T-helper 1 cell treated with Interleukin-12 subunit alpha and Interleukin-12 subunit beta and Interleukin-4 antibody, amounts not matched to agents 30 μg/mL and 1 μg/mL, for 36 hours (primary cell): ENCODE measurements around the gene ASB13.

Source experiments
- H3K27ac Mint-ChIP-seq: one replicate; pipeline ENCODE4 v1.8.0; 2021; ENCODE audit warnings: mild to moderate bottlenecking, mixed read lengths
- H3K27me3 Mint-ChIP-seq: one replicate; pipeline ENCODE4 v1.8.0; 2021; ENCODE audit warnings: low read depth, mixed read lengths
- H3K36me3 Mint-ChIP-seq: one replicate; pipeline ENCODE4 v1.8.0; 2021; ENCODE audit warnings: low read depth, mixed read lengths
- H3K4me1 Mint-ChIP-seq: one replicate; pipeline ENCODE4 v1.8.0; 2021; ENCODE audit warnings: low read depth, mixed read lengths
- H3K4me3 Mint-ChIP-seq: one replicate; pipeline ENCODE4 v1.8.0; 2021; ENCODE audit warnings: mild to moderate bottlenecking, moderate library complexity, mixed read lengths
- H3K9me3 Mint-ChIP-seq: one replicate; pipeline ENCODE4 v1.8.0; 2021; ENCODE audit warnings: mixed read lengths

Gene ASB13

DNA sequence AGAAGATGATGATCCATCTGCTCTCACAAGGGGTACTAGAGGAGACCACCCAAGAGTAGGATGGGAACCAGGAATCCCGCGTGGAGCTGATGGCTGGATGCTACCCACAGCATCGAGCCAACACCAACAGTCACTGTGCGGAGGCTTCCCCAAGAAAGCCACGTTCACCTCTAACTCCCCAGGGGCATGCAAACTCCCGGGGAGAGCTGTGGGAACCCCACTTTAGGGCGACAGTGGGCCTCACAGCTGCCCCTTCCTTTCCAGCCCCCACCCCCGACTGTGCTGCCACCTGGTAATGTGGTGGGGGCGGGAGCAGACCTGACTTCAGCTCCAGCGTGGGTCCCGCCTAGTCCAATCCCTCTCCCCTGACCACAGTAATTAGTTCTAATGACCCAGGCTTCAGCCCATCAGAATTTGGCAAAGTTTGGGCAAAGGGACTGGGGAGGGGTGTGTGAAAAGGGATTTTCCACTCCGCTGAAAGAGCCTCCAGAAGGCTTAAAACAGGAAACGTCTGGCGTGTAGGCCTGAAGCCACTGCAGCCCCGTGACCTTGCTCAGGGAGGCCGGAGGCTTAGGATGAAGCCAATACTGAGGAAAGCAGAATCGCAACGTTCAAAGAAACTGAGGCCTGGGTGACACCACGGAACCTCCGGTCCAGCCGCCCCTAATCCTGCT, 20.3 kb downstream of the ASB13 start:
- no peaks in the 10 kb centered on the region for H3K9me3 Mint-ChIP-seq
- H3K4me1 Mint-ChIP-seq = no peaks in the 10 kb centered on the region
- H3K27ac Mint-ChIP-seq = no peak overlapping the region
- peaks cover 1% of the 10 kb centered on the region for H3K36me3 Mint-ChIP-seq
- H3K27me3 Mint-ChIP-seq = no peaks in the 10 kb centered on the region
- H3K4me3 Mint-ChIP-seq = no peak overlapping the region

DNA sequence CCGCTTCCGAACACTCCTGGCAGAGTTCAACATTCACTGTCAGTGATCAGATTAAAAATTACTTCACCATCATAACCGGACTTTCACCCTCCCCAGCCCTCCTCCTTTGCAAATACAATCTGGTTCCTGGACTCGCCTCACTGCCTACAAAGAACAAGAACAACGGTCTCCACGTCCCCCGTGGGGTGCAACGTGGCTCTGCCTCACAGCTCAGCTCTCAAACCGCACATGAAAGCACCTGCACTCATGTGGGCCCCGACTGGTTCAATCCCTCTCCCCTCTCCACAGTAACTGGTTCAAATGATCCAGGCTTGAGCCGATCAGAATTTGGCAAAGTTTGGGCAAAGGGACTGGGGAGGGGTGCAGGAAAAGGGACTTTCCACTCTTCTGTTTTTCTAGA, 21.0 kb downstream of the ASB13 start:
- Mint-ChIP-seq H3K27me3 (no peaks in the 10 kb centered on the region), H3K36me3 (peaks cover 1% of the 10 kb centered on the region), H3K4me1 (no peaks in the 10 kb centered on the region), H3K9me3 (no peaks in the 10 kb centered on the region), H3K4me3 (no peak overlapping the region), H3K27ac (no peak overlapping the region)

DNA sequence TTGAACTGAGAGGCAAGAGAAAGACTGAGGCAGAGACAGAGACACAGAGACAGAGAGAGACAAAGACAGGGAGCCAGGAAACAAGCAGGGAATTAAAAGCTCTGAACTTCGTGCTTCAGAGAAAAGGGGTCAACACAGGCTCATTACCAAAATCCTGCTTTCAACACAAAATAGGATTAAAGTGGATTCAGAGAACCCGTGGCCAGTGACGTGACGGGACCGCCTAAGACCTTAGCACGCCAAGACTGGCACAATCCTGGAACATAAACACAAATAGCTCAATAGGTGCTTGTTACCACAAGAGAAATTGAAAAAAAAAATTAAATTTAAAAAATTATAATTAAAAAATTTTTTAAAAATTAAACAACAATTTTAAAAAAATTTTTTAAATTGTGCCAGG, 21.5 kb downstream of the ASB13 start:
- H3K4me1 Mint-ChIP-seq = no peaks in the 10 kb centered on the region
- H3K27me3 Mint-ChIP-seq = no peaks in the 10 kb centered on the region
- H3K27ac Mint-ChIP-seq = no peak overlapping the region
- H3K9me3 Mint-ChIP-seq = no peaks in the 10 kb centered on the region
- H3K36me3 Mint-ChIP-seq = peaks cover 1% of the 10 kb centered on the region
- no peak overlapping the region for H3K4me3 Mint-ChIP-seq

DNA sequence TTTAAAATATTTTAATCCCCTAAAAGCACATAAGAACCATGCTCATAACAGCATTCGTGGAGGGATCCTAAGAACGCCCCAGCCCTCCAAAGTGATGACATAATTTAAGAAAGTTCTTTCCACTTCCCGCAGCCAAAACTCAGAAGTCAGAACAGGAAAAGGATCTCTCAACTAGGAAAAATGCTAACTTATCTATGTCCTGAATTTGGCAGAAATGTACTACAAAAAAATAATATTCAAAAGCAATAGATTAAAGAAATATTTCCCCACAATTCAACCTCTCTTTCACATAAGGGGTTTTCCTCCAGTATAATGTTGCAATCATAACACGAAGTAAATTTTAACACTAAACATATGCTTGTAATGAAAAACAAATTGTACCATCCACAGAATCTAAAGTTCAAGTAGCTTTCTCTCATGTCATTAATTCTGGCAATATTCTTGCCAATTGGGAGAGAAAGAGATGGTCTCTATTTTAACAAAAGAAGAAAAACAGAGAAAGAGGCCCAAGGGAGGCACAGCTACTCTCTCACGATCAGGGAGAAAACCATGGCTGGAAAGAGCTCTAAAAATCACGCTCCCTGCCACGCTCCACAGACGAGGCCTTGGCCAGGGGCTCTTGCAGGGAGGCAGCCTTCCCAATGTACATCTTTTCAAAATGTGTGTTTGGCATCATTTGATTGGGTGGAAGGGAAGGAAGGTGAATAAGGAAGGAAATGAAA, 22.9 kb downstream of the ASB13 start:
- H3K36me3 Mint-ChIP-seq = peaks cover 1% of the 10 kb centered on the region
- no peaks in the 10 kb centered on the region for H3K9me3 Mint-ChIP-seq
- H3K27ac Mint-ChIP-seq = no peak overlapping the region
- no peaks in the 10 kb centered on the region for H3K4me1 Mint-ChIP-seq
- H3K4me3 Mint-ChIP-seq = no peak overlapping the region
- no peaks in the 10 kb centered on the region for H3K27me3 Mint-ChIP-seq

DNA sequence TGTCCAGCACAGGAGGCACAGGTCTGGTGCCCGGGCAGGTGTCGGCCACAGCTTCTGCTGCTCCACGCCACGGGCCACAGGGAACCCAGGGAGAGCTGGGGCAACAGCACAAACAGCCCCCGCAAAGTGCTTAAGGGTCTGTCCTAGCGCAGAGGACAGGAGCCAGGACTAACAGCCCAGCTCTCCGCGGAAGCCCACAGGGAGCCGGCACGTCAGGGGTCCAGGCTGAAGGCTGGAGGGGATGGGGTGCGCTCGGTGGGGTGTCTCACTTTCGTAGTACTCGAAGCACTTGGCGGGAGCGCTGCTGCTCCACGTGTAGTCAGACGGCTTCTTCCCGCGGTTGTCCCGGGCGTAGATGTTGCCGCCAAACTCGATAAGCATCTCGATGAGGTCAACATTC, 24.9 kb downstream of the ASB13 start:
- Mint-ChIP-seq H3K36me3 (no peaks in the 10 kb centered on the region), H3K9me3 (no peaks in the 10 kb centered on the region), H3K27ac (no peak overlapping the region)

DNA sequence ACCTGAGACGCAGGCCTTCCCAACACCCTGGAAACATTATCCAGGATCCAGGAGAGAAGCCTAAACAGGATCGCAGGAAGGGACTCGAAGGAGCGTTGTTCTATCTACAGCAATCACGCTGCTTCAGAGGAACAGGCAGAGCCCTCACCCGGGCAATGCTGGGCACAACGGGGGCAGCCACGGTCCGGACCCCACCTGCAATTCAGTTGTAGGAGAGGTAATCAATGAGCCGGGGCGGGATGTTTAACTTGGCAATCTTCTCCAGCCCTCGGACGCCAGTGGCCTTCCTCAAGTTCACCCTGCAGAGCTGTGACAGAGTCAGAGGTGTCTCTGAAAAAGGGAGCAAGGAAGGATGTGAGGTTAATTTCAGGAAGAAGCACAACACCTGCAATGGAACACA, 25.9 kb downstream of the ASB13 start:
- no peaks in the 10 kb centered on the region for H3K27me3 Mint-ChIP-seq
- H3K36me3 Mint-ChIP-seq = no peaks in the 10 kb centered on the region
- no peaks in the 10 kb centered on the region for H3K4me1 Mint-ChIP-seq
- H3K4me3 Mint-ChIP-seq = no peak overlapping the region
- no peaks in the 10 kb centered on the region for H3K9me3 Mint-ChIP-seq
- H3K27ac Mint-ChIP-seq = no peak overlapping the region

More for the DNA sequence above, 24.9 kb downstream of the ASB13 start:
- Mint-ChIP-seq H3K4me3 (no peak overlapping the region), H3K4me1 (no peaks in the 10 kb centered on the region), H3K27me3 (no peaks in the 10 kb centered on the region)

DNA sequence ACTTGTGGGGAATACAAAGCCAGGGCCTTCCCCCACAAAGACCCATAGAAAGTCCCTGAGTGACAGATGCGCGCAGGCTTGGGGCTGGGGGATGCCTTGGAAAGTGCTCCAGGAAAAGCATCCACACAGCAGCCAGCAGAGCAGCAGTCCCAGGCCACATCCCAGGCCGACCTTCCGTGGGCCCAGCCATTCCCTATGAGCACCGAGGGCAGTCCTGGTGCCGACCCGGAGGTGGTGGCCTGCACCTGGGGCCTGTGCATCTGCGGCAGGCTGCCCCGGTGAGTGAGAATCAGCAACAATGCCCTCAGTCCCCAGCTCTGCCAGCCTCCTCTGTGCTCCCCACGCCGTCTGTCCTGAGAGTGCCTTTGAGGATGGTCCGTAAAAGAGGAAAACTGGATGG, 26.4 kb downstream of the ASB13 start:
- Mint-ChIP-seq H3K9me3 (no peaks in the 10 kb centered on the region), H3K27ac (no peak overlapping the region), H3K36me3 (no peaks in the 10 kb centered on the region), H3K4me1 (no peaks in the 10 kb centered on the region), H3K4me3 (no peak overlapping the region), H3K27me3 (no peaks in the 10 kb centered on the region)

DNA sequence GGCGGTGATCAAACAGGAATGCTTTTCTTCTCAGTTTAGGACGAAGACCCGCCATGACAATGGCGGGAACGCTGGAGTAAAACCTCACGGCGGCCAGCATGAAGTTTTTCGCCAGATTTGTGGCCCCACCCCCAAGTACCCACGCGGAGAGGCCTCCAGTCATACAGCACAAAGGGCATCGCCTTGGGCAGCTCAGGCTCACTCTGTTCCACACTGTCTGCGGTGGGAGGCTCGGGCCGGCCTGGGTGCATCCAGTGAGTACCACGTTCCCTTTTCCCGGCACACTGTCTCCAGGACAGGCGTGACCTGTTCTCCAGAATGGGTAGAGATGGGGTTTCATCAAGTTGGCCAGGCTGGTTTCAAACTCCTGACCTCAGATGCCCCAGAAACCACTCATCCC, 27.3 kb downstream of the ASB13 start:
- Mint-ChIP-seq H3K4me1 (no peaks in the 10 kb centered on the region), H3K36me3 (no peaks in the 10 kb centered on the region), H3K27ac (no peak overlapping the region)

DNA sequence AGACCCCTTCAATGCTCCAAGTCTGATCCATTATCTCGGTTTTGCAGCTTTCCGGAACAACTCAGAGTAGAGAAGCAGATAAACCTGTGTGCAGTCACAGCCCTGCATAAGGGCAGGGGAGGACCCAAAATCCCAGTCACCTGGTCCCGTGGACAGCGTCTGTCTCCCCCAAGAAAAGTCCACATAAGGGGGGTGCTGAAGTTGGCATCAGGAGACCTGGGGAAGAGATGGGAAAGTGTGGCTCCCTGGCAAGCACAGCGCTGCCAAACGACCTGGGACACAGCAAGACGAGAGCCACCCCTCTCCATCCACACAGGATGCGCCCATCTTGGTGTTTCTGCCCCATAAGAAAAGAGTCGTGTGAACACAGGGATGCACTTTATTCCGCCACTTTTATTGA, 27.9 kb downstream of the ASB13 start:
- H3K9me3 Mint-ChIP-seq = no peaks in the 10 kb centered on the region
- H3K4me3 Mint-ChIP-seq = no peak overlapping the region
- no peaks in the 10 kb centered on the region for H3K27me3 Mint-ChIP-seq
- no peaks in the 10 kb centered on the region for H3K36me3 Mint-ChIP-seq
- no peak overlapping the region for H3K27ac Mint-ChIP-seq
- H3K4me1 Mint-ChIP-seq = no peaks in the 10 kb centered on the region

More for the DNA sequence above, 27.3 kb downstream of the ASB13 start:
- Mint-ChIP-seq H3K9me3 (no peaks in the 10 kb centered on the region), H3K27me3 (no peaks in the 10 kb centered on the region), H3K4me3 (no peak overlapping the region)

DNA sequence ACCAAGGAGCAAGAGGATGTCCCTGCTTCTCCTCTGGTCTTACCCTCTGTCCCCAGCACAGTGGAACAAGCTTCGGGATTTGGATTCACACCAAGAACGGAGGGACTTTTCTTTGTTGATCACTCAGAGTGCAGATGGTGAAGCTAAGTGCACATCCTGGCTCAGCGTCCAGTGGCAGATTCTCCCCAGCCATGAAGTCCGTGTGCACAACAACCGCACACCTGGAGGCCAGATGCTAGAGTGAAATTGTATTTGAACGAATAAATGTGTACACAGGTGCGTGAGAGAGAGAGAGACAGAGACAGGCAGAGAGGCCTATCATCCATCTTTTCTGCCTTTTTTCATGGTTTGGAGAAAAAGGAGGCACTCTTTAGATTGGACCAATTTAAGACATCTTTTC, 31.5 kb downstream of the ASB13 start:
- Mint-ChIP-seq H3K9me3 (no peaks in the 10 kb centered on the region), H3K36me3 (no peaks in the 10 kb centered on the region), H3K27me3 (no peaks in the 10 kb centered on the region), H3K4me1 (peaks cover under 1% of the 10 kb centered on the region), H3K4me3 (no peak overlapping the region), H3K27ac (no peak overlapping the region)

DNA sequence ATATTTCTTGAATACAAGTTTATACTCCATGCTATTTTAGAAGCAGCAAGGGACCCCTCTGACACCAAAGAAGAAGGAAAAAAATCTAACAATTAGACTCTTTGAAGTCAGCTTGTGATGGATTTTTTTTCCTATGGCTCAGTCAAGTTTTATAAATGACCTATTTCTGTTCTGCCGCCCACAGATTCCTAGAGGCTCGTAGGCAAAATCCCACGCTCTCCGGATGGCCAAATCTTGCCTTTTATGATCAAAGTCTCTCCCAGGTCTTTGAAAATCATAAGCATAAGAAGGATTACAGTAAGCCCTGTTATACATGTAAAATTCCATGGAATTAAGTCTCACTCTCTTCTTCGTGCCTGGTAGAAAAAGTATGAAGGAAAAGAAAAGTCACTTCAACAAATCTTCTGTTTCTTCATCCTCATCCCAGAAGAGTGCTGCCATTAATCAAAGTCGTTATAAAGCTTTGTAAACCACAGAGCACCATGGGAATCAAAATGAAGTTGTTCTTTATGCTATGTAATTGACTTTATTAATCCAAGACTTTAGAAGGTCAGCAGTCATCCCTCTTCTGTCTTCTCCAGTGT, 33.1 kb downstream of the ASB13 start:
- Mint-ChIP-seq H3K36me3 (no peaks in the 10 kb centered on the region), H3K4me3 (no peak overlapping the region), H3K9me3 (no peaks in the 10 kb centered on the region), H3K27ac (no peak overlapping the region), H3K4me1 (peaks cover 10% of the 10 kb centered on the region), H3K27me3 (no peaks in the 10 kb centered on the region)

DNA sequence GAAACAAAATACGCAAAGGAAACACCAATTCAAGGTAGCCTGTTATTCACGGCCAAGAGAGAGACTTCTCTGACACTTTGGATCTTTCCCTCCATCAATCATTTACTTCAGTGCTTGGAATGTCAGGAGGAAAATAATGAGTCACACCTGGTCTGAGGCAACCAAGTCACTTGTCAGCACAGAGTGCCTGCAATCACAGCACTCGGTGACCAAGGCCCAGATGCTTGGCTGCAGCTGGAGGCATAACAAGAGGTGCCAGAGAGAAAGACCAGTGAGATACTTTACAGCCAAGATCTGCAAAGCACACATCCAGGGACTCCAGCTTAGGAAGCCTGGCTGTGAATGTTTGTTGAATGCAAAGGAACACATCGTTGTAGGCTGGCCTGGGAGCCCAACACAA, 33.9 kb downstream of the ASB13 start:
- H3K36me3 Mint-ChIP-seq = no peaks in the 10 kb centered on the region
- no peaks in the 10 kb centered on the region for H3K9me3 Mint-ChIP-seq
- H3K4me1 Mint-ChIP-seq = peaks cover 12% of the 10 kb centered on the region
- H3K4me3 Mint-ChIP-seq = no peak overlapping the region
- H3K27ac Mint-ChIP-seq = no peak overlapping the region
- H3K27me3 Mint-ChIP-seq = no peaks in the 10 kb centered on the region

DNA sequence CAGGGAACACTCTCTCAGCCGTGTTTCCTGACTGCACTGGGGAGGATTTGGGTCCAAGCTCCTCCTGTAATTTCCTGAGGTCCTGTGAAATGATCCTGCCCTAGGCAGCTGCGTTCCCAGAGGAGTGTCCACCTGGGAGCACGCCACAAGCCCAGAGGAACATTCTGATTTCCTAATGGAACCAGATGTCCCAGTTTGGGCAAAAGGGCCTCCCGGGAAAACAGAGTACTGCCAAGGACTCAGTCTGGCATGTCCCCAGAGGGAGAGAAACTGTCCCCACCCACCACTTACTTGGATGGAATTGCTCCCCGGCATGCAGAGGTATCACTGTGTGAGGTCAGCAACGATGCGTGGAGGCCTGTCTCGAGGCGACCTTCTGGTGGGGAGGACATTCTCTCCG, 34.5 kb downstream of the ASB13 start:
- Mint-ChIP-seq H3K4me3 (no peak overlapping the region), H3K9me3 (no peaks in the 10 kb centered on the region), H3K27ac (no peak overlapping the region), H3K36me3 (no peaks in the 10 kb centered on the region), H3K27me3 (no peaks in the 10 kb centered on the region), H3K4me1 (peaks cover 12% of the 10 kb centered on the region)

DNA sequence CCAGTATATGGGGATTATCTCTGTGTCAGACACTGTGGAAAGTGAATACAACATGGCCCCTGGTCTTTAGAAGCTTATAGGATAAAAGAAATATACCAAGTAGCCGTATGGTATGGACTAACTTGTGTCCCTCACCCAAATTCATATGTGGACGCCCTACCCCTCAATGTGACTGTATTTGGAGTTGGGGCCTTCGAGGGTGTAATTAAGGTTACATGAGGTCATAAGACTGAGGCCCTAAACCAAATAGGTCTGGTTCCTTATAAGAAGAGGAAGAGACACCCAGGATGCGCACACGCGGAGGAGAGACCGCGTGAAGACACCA, 36.3 kb downstream of the ASB13 start:
- Mint-ChIP-seq H3K4me1 (peaks cover 16% of the 10 kb centered on the region), H3K36me3 (no peaks in the 10 kb centered on the region), H3K27me3 (no peaks in the 10 kb centered on the region), H3K27ac (no peak overlapping the region), H3K9me3 (no peaks in the 10 kb centered on the region), H3K4me3 (no peak overlapping the region)

DNA sequence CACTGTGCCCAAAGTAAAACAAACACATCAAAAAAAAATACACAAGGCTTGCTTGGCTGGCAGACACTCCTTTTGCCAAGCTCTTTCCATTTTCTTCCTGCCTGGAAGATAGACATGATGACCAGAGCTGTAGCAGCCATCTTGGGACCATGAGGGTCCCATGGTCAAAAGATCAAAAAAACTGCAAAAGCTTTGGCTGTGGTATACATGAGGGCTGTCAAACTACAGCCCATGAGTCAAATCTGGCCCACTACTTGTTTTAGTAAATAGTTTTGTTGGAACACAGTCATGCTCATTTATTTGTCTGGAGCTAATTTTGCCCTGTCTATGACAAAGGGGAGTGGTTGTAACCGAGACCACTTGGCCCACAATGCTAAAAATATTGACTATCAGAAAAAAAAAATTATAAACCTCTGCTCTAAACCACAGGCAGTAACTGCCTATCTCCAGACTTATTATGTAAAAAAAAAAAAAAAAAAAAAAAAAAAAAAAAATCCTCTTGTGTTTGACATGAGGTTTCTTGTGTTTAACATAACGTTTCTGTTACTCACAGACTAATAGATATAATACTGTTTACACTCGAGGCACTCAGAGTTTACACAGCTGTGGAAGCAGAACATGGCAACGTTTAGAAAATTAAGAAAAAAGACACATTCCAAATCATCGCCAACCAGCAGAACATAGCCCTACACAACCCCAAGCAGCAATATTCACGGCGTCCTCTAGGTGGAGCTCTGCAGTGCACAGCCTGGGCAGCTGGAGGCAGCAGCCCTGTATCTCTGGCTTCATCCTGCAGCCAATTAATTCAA, 36.9 kb downstream of the ASB13 start:
- Mint-ChIP-seq H3K4me1 (peaks cover 16% of the 10 kb centered on the region), H3K27me3 (no peaks in the 10 kb centered on the region), H3K9me3 (no peaks in the 10 kb centered on the region), H3K4me3 (peak overlapping the region; percentile 74), H3K27ac (peak overlapping the region; percentile 89), H3K36me3 (no peaks in the 10 kb centered on the region)
